Nephron (organoid): ENCODE results near the gene TM9SF1.

Experiments
- H3K27ac Mint-ChIP-seq, 3 experiments: 2 replicates each; pipeline ENCODE4 v1.8.0; 2020; ENCODE audit warnings: mixed read lengths in 3 of 3, mild to moderate bottlenecking in 2 of 3, moderate library complexity in 1 of 3
- H3K27me3 Mint-ChIP-seq: 2 replicates; pipeline ENCODE4 v1.8.0; 2021; ENCODE audit warnings: low read depth, mild to moderate bottlenecking, moderate library complexity, mixed read lengths
- H3K36me3 Mint-ChIP-seq: 2 replicates; pipeline ENCODE4 v1.8.0; 2020; ENCODE audit warnings: low read depth, mixed read lengths
- H3K4me1 Mint-ChIP-seq: 2 replicates; pipeline ENCODE4 v1.8.0; 2020; ENCODE audit warnings: mixed read lengths
- H3K4me3 Mint-ChIP-seq, 3 experiments: 2 replicates each; pipeline ENCODE4 v1.8.0; 2020; ENCODE audit warnings: mild to moderate bottlenecking in 3 of 3, mixed read lengths in 3 of 3, moderate library complexity in 2 of 3
- H3K9me3 Mint-ChIP-seq: 2 replicates; pipeline ENCODE4 v1.8.0; 2020; ENCODE audit warnings: mixed read lengths
- TF ChIP-seq, protein P1 (sequence below), 3 experiments: fragments of 200-600 bp; sonication (generic); IDR thresholded peaks; one replicate each; pipeline ENCODE4 v1.5.0; 2021; ENCODE audit warnings: antibody characterized with exemption in 3 of 3; ENCODE audit not compliant: unreplicated experiment in 3 of 3

Gene TM9SF1

DNA sequence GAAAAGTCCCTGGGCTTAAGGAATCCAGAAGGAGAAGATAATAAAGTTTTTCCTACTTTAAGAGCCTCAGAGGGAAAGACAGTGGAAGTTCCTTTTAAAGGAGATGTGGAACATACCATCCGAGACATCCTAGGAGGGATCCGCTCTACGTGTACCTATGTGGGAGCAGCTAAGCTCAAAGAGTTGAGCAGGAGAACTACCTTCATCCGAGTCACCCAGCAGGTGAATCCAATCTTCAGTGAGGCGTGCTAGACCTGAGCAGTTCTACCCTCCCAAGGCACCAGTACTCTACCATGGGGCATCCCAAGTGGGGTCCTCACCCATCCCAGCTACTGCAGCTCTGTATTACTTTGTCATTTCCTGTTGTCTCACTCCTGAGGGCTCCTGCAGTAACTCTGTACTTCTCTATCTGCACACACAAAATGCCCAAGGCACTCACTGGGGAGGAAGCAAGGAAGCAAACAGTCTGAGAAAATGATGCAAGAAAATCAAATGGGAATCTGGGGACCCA lies 43.3 kb upstream of the TM9SF1 start:
- peaks cover 59% of the 10 kb centered on the region for H3K36me3 Mint-ChIP-seq
- peaks cover 43% of the 10 kb centered on the region for H3K4me1 Mint-ChIP-seq

DNA sequence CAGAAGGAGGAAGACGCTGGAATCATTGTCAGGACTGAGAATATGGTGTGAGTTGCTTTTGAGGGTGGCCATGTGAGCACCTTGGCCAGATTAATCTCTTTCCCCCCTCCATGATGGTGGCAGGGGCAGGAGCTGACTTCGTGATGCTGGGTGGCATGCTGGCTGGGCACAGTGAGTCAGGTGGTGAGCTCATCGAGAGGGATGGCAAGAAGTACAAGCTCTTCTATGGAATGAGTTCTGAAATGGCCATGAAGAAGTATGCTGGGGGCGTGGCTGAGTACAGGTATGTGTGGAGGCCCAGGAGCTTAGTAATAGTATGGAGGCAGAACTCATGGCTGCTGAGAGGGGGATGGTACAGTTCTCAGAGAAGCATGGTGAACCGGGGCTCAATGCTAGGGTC lies 42.9 kb upstream of the TM9SF1 start:
- no peaks in the 10 kb centered on the region for H3K9me3 Mint-ChIP-seq
- H3K4me1 Mint-ChIP-seq: peaks cover 44% of the 10 kb centered on the region
- TF ChIP-seq, protein P1, sequence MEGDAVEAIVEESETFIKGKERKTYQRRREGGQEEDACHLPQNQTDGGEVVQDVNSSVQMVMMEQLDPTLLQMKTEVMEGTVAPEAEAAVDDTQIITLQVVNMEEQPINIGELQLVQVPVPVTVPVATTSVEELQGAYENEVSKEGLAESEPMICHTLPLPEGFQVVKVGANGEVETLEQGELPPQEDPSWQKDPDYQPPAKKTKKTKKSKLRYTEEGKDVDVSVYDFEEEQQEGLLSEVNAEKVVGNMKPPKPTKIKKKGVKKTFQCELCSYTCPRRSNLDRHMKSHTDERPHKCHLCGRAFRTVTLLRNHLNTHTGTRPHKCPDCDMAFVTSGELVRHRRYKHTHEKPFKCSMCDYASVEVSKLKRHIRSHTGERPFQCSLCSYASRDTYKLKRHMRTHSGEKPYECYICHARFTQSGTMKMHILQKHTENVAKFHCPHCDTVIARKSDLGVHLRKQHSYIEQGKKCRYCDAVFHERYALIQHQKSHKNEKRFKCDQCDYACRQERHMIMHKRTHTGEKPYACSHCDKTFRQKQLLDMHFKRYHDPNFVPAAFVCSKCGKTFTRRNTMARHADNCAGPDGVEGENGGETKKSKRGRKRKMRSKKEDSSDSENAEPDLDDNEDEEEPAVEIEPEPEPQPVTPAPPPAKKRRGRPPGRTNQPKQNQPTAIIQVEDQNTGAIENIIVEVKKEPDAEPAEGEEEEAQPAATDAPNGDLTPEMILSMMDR (IDR thresholded peaks at IDR 0.05; ENCODE audit: unreplicated experiment in 3 of 3): no peak
- no peak overlapping the region for H3K27ac Mint-ChIP-seq
- H3K4me3 Mint-ChIP-seq: peak overlapping the region; percentile 15 to 99 (median 55)
- H3K27me3 Mint-ChIP-seq: no peaks in the 10 kb centered on the region
- peaks cover 59% of the 10 kb centered on the region for H3K36me3 Mint-ChIP-seq

More for the DNA sequence above, 43.3 kb upstream of the TM9SF1 start:
- Mint-ChIP-seq H3K9me3 (no peaks in the 10 kb centered on the region), H3K27me3 (no peaks in the 10 kb centered on the region), H3K4me3 (peak overlapping the region; percentile 20 to 99 (median 55)), H3K27ac (no peak overlapping the region)
- TF ChIP-seq, protein P1 (IDR thresholded peaks at IDR 0.05; ENCODE audit: unreplicated experiment in 3 of 3): no peak

- no peak overlapping the region for H3K27ac Mint-ChIP-seq
- no peaks in the 10 kb centered on the region for H3K27me3 Mint-ChIP-seq
- no peaks in the 10 kb centered on the region for H3K9me3 Mint-ChIP-seq
- H3K36me3 Mint-ChIP-seq: peaks cover 59% of the 10 kb centered on the region
- TF ChIP-seq, protein P1 (IDR thresholded peaks at IDR 0.05; ENCODE audit: unreplicated experiment in 3 of 3): no peak
- peak overlapping the region in 2 of 3 experiments; percentile 15 to 99 for H3K4me3 Mint-ChIP-seq
- peaks cover 44% of the 10 kb centered on the region for H3K4me1 Mint-ChIP-seq
Measured at GRCh38 chr14:24237463-24237955, 42.3 kb upstream of the TM9SF1 start.

- TF ChIP-seq, protein P1 (IDR thresholded peaks at IDR 0.05; ENCODE audit: unreplicated experiment in 3 of 3): no peak
- H3K27me3 Mint-ChIP-seq: no peaks in the 10 kb centered on the region
- H3K4me3 Mint-ChIP-seq: peak overlapping the region in 1 of 3 experiments; percentile 94
- H3K4me1 Mint-ChIP-seq: peaks cover 42% of the 10 kb centered on the region
- H3K9me3 Mint-ChIP-seq: no peaks in the 10 kb centered on the region
- peaks cover 59% of the 10 kb centered on the region for H3K36me3 Mint-ChIP-seq
- H3K27ac Mint-ChIP-seq: no peak overlapping the region
Measured at GRCh38 chr14:24236689-24237462, 41.6 kb upstream of the TM9SF1 start.

DNA sequence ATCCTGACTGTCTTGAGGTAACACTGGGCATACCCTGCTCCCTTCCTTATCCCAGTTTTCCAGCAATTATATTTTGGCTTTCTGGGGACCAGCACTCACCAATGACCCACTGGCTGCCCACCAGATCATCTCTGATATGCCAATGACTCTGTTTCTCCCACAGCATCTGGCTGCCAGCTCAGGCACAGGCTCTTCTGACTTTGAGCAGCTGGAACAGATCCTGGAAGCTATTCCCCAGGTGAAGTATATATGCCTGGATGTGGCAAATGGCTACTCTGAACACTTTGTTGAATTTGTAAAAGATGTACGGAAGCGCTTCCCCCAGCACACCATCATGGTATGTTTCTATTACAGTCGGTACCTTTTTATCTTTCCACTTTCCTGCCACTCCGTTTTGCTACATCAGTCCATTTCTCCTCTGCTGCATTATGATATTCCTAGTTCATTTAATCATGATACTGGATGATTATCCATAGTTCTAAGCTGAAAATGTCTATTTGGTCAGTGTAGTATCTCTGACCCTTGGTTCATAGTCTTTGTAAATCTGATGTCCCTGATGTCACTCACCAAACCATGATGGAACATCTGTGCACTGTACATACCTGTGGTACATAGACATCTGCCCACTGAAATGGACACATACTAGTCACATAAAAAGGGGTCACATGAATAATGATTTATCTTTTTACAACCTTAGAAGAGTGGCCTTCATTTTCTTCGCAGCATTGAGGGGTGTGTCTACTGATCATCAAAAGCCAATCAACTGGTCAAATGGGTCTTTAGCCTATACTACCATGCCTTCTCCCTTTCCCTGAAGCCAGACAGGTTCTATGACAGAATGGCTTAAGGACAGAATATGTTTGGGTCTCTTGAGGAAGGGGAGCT lies 40.8 kb upstream of the TM9SF1 start:
- H3K36me3 Mint-ChIP-seq: peaks cover 59% of the 10 kb centered on the region
- TF ChIP-seq, protein P1 (IDR thresholded peaks at IDR 0.05; ENCODE audit: unreplicated experiment in 3 of 3): no peak
- no peaks in the 10 kb centered on the region for H3K9me3 Mint-ChIP-seq
- H3K4me3 Mint-ChIP-seq: peak overlapping the region; percentile 10 to 94 (median 16)
- H3K27me3 Mint-ChIP-seq: no peaks in the 10 kb centered on the region
- H3K4me1 Mint-ChIP-seq: peaks cover 46% of the 10 kb centered on the region
- H3K27ac Mint-ChIP-seq: peak overlapping the region in 1 of 3 experiments; percentile 15
